Left cardiac atrium (tissue), 2 donors: ENCODE data around the gene ZNF276. TPM values are rescaled to one million over a fixed set of nuclear protein-coding genes. Genes with fewer than 3 reads are reported as not detected.

Experiments used
- total RNA-seq, 2 donors: library from RNA; stranded (reverse); fragmentation: NEBNext Ultra II Directional; extraction: Animal tissue kit (Norgen Biotek cat#: 25700); gene quantifications; one replicate each; pipeline ENCODE4 v1.2.1, GENCODE V29; 2021
- donor health status: DM: no; HTN: yes; CAD: no; lungs with severe emphysema.
- donor health status: DM: yes; HTN: yes; CAD: no.

The ZNF276 gene
- total RNA-seq, 2 donors from 2014 or later: 11.9 to 18.2 TPM

Other genes with a start within 250 kb of the ZNF276 start
- 10 to 100 TPM; 74.3 to 86.2 TPM for gene ANKRD11, start 231.0 kb upstream of the ZNF276 start, total RNA-seq
- 10 to 100 TPM; 78.5 to 99.5 TPM for gene SPG7, start 213.1 kb upstream of the ZNF276 start, total RNA-seq
- gene RPL13, start 160.9 kb upstream of the ZNF276 start, total RNA-seq: 1,000 to 10,000 TPM; 1,319 to 1,367 TPM
- not detected for gene CPNE7, start 145.8 kb upstream of the ZNF276 start, total RNA-seq
- not detected for gene DPEP1, start 107.9 kb upstream of the ZNF276 start, total RNA-seq
- gene CHMP1A, start 63.8 kb upstream of the ZNF276 start, total RNA-seq: 10 to 100 TPM; 41.7 to 51.9 TPM
- 1 to 10 TPM; 2.4 to 3.6 TPM for gene SPATA33, start 63.7 kb upstream of the ZNF276 start, total RNA-seq
- 10 to 100 TPM; 22.6 to 28.0 TPM for gene CDK10, start 34.8 kb upstream of the ZNF276 start, total RNA-seq
- 1 to 10 TPM; 4.5 to 7.1 TPM for gene SPATA2L, start 19.8 kb upstream of the ZNF276 start, total RNA-seq
- gene VPS9D1, start 639 bp upstream of the ZNF276 start, total RNA-seq: 10 to 100 TPM; 11.6 to 12.6 TPM
- 1 to 10 TPM; 3.6 to 4.4 TPM for gene FANCA, start 95.1 kb downstream of the ZNF276 start, total RNA-seq
- 1 to 10 TPM; 1.2 to 2.0 TPM for gene SPIRE2, start 106.9 kb downstream of the ZNF276 start, total RNA-seq
- 100 to 1,000 TPM in 1 of 2 donors, 10 to 100 TPM in 1; 85.7 to 131 TPM for gene TCF25, start 152.1 kb downstream of the ZNF276 start, total RNA-seq
- gene MC1R, start 197.3 kb downstream of the ZNF276 start, total RNA-seq: 1 to 10 TPM; 1.9 to 2.3 TPM
- 1 to 10 TPM; 3.9 to 8.8 TPM for gene TUBB3, start 201.8 kb downstream of the ZNF276 start, total RNA-seq
- 10 to 100 TPM; 46.3 to 50.5 TPM for gene DEF8, start 227.2 kb downstream of the ZNF276 start, total RNA-seq